GM19324 (cell line): ENCODE measurements around the gene ZMIZ1.
"Not testable (repeated sequence)": the region's sequence is repeated elsewhere in the genome, so short reads cannot be mapped to it uniquely, and the experiment has no call there.

Experiments used
- ATAC-seq: cut with Tn5 transposase; IDR thresholded peaks from one replicate; pipeline ENCODE4 v1.9.1; 2021; ENCODE audit warnings: mild to moderate bottlenecking, moderate library complexity; ENCODE audit not compliant: unreplicated experiment, low FRiP score

ZMIZ1 gene

GRCh38 chr10:79324032-79324695 is 255.4 kb downstream of the ZMIZ1 start:
- ATAC-seq = no peak

- ATAC-seq = no peak
These were observed 257.8 kb downstream of the ZMIZ1 start for GRCh38 chr10:79326361-79327089.

- ATAC-seq = no peak
These were observed 258.3 kb downstream of the ZMIZ1 start for GRCh38 chr10:79327090-79327457.

- ATAC-seq = no peak
These were observed 259.5 kb downstream of the ZMIZ1 start for GRCh38 chr10:79328147-79328701.

GRCh38 chr10:79328737-79329504 is 260.2 kb downstream of the ZMIZ1 start:
- ATAC-seq = no peak

GRCh38 chr10:79329529-79329928 is 260.8 kb downstream of the ZMIZ1 start:
- ATAC-seq = no peak

GRCh38 chr10:79331226-79331625 is 262.5 kb downstream of the ZMIZ1 start:
- no peak for ATAC-seq

GRCh38 chr10:79331709-79332108 is 262.9 kb downstream of the ZMIZ1 start:
- no peak for ATAC-seq

- not testable (repeated sequence) for ATAC-seq
These were observed 264.0 kb downstream of the ZMIZ1 start for GRCh38 chr10:79332610-79333315.

GRCh38 chr10:79333513-79333912 is 264.7 kb downstream of the ZMIZ1 start:
- no peak for ATAC-seq

- ATAC-seq = no peak
These were observed 265.8 kb downstream of the ZMIZ1 start for GRCh38 chr10:79334573-79334972.

- ATAC-seq = no peak
These were observed 266.3 kb downstream of the ZMIZ1 start for GRCh38 chr10:79335094-79335469.

GRCh38 chr10:79335470-79336235 is 266.9 kb downstream of the ZMIZ1 start:
- ATAC-seq = no peak

GRCh38 chr10:79336276-79336675 is 267.5 kb downstream of the ZMIZ1 start:
- no peak for ATAC-seq

GRCh38 chr10:79336739-79337138 is 268.0 kb downstream of the ZMIZ1 start:
- no peak for ATAC-seq

- ATAC-seq = not testable (repeated sequence)
These were observed 269.2 kb downstream of the ZMIZ1 start for GRCh38 chr10:79337783-79338469.

GRCh38 chr10:79339266-79339665 is 270.5 kb downstream of the ZMIZ1 start:
- ATAC-seq = no peak

GRCh38 chr10:79340646-79341244 is 272.0 kb downstream of the ZMIZ1 start:
- no peak for ATAC-seq

GRCh38 chr10:79342295-79342761 is 273.6 kb downstream of the ZMIZ1 start:
- no peak for ATAC-seq
